EL (cell line): ENCODE results near the gene HSPB1.
A peak's percentile ranks its signal among the peaks of the same experiment; 100 is the strongest.
"Not testable (repeated sequence)": the region's sequence is repeated elsewhere in the genome, so short reads cannot be mapped to it uniquely, and the experiment has no call there.

Experiments
- DNase-seq: peaks from one replicate; pipeline ENCODE4 v3.0.0-alpha.2; 2016

Gene HSPB1

GRCh38 chr7:76281706-76282343 lies 20.6 kb upstream of the HSPB1 start:
- no peak for DNase-seq

- DNase-seq = no peak
Measured at GRCh38 chr7:76282344-76283253, 19.9 kb upstream of the HSPB1 start.

- no peak for DNase-seq
Measured at GRCh38 chr7:76283254-76284159, 19.0 kb upstream of the HSPB1 start.

- no peak for DNase-seq
Measured at GRCh38 chr7:76285604-76286374, 16.7 kb upstream of the HSPB1 start.

GRCh38 chr7:76286842-76287403 lies 15.6 kb upstream of the HSPB1 start:
- no peak for DNase-seq

- DNase-seq = not testable (repeated sequence)
Measured at GRCh38 chr7:76290847-76291350, 11.6 kb upstream of the HSPB1 start.

GRCh38 chr7:76291351-76292212 lies 10.9 kb upstream of the HSPB1 start:
- DNase-seq = peak; percentile 99

- DNase-seq = no peak
Measured at GRCh38 chr7:76292213-76292573, 10.3 kb upstream of the HSPB1 start.

- not testable (repeated sequence) for DNase-seq
Measured at GRCh38 chr7:76292911-76293310, 9.6 kb upstream of the HSPB1 start.

GRCh38 chr7:76293407-76293901 lies 9.0 kb upstream of the HSPB1 start:
- no peak for DNase-seq

GRCh38 chr7:76294344-76295024 lies 8.0 kb upstream of the HSPB1 start:
- DNase-seq = peak; percentile 96

- DNase-seq = peak; percentile 68
Measured at GRCh38 chr7:76296743-76297740, 5.4 kb upstream of the HSPB1 start.

GRCh38 chr7:76300166-76300731 lies 2.2 kb upstream of the HSPB1 start:
- peak; percentile 66 for DNase-seq

GRCh38 chr7:76301000-76301399 lies 1.5 kb upstream of the HSPB1 start:
- DNase-seq = no peak

- peak; percentile 94 for DNase-seq
Measured at GRCh38 chr7:76303202-76304147, 1.0 kb downstream of the HSPB1 start.

GRCh38 chr7:76304888-76305375 lies 2.5 kb downstream of the HSPB1 start:
- DNase-seq = no peak

- DNase-seq = not testable (repeated sequence)
Measured at GRCh38 chr7:76308874-76309273, 6.4 kb downstream of the HSPB1 start.
